SK-N-SH treated with all-trans-retinoic acid at 6 μM for 48 hours (cell line): ENCODE measurements around the gene GAREM2.

Source experiments
- ATAC-seq: fragments of 200-7000 bp; cut with Tn5 transposase; 3 replicates; pipeline ENCODE4 v1.9.1; 2020; ENCODE audit warnings: mild to moderate bottlenecking, moderate library complexity
- ARNTL ChIP-seq: fragments of 450-650 bp; formaldehyde crosslinking; IDR thresholded peaks from 2 replicates; pipeline ENCODE4 v1.5.0; 2020; ENCODE audit warnings: low read depth, mild to moderate bottlenecking, moderate library complexity, borderline replicate concordance
- BACH2 ChIP-seq: fragments of 250-450 bp; sonication (Bioruptor Pico); IDR thresholded peaks from 2 replicates; pipeline ENCODE4 v1.9.0; 2021; ENCODE audit warnings: mild to moderate bottlenecking, borderline replicate concordance
- CREB5 ChIP-seq: fragments of 250-450 bp; sonication (Bioruptor Pico); IDR thresholded peaks from 2 replicates; pipeline ENCODE4 v1.5.1; 2020; ENCODE audit warnings: low read depth, mild to moderate bottlenecking, moderate library complexity
- CSDC2 ChIP-seq: fragments of 250-450 bp; sonication (Bioruptor Pico); IDR thresholded peaks from 2 replicates; pipeline ENCODE4 v1.5.0; 2020; ENCODE audit warnings: mild to moderate bottlenecking, moderate library complexity
- GLIS3 ChIP-seq: fragments of 250-450 bp; sonication (Bioruptor Pico); IDR thresholded peaks from 2 replicates; pipeline ENCODE4 v1.5.0; 2020; ENCODE audit warnings: mild to moderate bottlenecking, moderate library complexity
- ISL1 ChIP-seq: fragments of 250-450 bp; sonication (Bioruptor Pico); IDR thresholded peaks from 2 replicates; pipeline ENCODE4 v2.1.2; 2022; ENCODE audit warnings: mild to moderate bottlenecking, moderate library complexity
- OSR1 ChIP-seq: fragments of 250-450 bp; sonication (Bioruptor Pico); IDR thresholded peaks from 2 replicates; pipeline ENCODE4 v1.8.0; 2022; ENCODE audit warnings: moderate library complexity, mild to moderate bottlenecking, inconsistent platforms
- PPARA ChIP-seq: fragments of 250-450 bp; sonication (Bioruptor Pico); IDR thresholded peaks from 2 replicates; pipeline ENCODE4 v1.5.0; 2020; ENCODE audit warnings: mild to moderate bottlenecking, borderline replicate concordance
- RARB ChIP-seq: fragments of 250-450 bp; sonication (Bioruptor Pico); IDR thresholded peaks from 2 replicates; pipeline ENCODE4 v1.8.0; 2021; ENCODE audit warnings: mild to moderate bottlenecking, moderate library complexity
- SNAI2 ChIP-seq: fragments of 250-450 bp; sonication (Bioruptor Pico); IDR thresholded peaks from 2 replicates; pipeline ENCODE4 v1.5.0; 2020; ENCODE audit warnings: mild to moderate bottlenecking, moderate library complexity
- TCF4 ChIP-seq: fragments of 250-450 bp; sonication (Bioruptor Pico); IDR thresholded peaks from 2 replicates; pipeline ENCODE4 v1.8.0; 2021; ENCODE audit warnings: mild to moderate bottlenecking, moderate library complexity, borderline replicate concordance
- TOX ChIP-seq: fragments of 250-450 bp; sonication (Bioruptor Pico); IDR thresholded peaks from 2 replicates; pipeline ENCODE4 v1.8.0; 2021; ENCODE audit warnings: mild to moderate bottlenecking, moderate library complexity, borderline replicate concordance
- ZC3H10 ChIP-seq: fragments of 250-450 bp; sonication (Bioruptor Pico); IDR thresholded peaks from 2 replicates; pipeline ENCODE4 v1.5.1; 2021; ENCODE audit warnings: mild to moderate bottlenecking, moderate library complexity
- ZFP3 ChIP-seq: fragments of 250-450 bp; sonication (Bioruptor Pico); IDR thresholded peaks from 2 replicates; pipeline ENCODE4 v1.5.0; 2020; ENCODE audit warnings: mild to moderate bottlenecking, moderate library complexity
- ZFP30 ChIP-seq: fragments of 450-650 bp; formaldehyde crosslinking; IDR thresholded peaks from 2 replicates; pipeline ENCODE4 v1.5.0; 2022; ENCODE audit warnings: mild to moderate bottlenecking, moderate library complexity
- ZNF70 ChIP-seq: fragments of 450-650 bp; formaldehyde crosslinking; IDR thresholded peaks from 2 replicates; pipeline ENCODE4 v1.5.0; 2020; ENCODE audit warnings: mild to moderate bottlenecking, moderate library complexity
- ZNF8 ChIP-seq: fragments of 450-650 bp; formaldehyde crosslinking; IDR thresholded peaks from 2 replicates; pipeline ENCODE4 v1.5.0; 2020; ENCODE audit warnings: mild to moderate bottlenecking, moderate library complexity
- TF ChIP-seq, protein P1 (sequence below): fragments of 250-450 bp; sonication (Bioruptor Pico); IDR thresholded peaks from 2 replicates; pipeline ENCODE4 v1.8.0; 2020; ENCODE audit warnings: mild to moderate bottlenecking, moderate library complexity, borderline replicate concordance
- TF ChIP-seq, protein P2 (sequence below): fragments of 250-450 bp; sonication (Bioruptor Pico); IDR thresholded peaks from 2 replicates; pipeline ENCODE4 v1.5.0; 2020; ENCODE audit warnings: mild to moderate bottlenecking, moderate library complexity
- TF ChIP-seq, protein P3 (sequence below): fragments of 250-450 bp; sonication (Bioruptor Pico); IDR thresholded peaks from 2 replicates; pipeline ENCODE4 v1.8.0; 2021; ENCODE audit warnings: low read depth, mild to moderate bottlenecking, moderate library complexity, borderline replicate concordance

GAREM2 gene

DNA sequence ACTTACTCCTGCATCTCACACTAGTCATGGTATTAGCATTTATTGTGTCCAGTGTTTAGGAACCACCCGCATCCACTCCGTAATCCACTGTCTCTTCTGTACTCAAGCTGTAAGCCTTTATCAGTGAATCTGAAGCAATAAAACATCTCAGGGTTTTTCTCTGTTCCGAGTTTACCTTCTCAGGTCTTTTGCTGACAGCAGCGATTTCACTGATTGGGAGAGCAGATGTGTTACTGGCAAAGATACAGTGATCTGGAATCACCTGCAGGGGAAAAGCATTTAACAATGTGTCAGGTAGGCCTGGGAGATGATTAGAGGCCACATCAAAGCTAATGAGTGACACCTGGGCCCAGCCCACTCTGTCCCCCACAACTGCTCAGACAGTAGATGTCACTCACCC is 24.6 kb downstream of the GAREM2 start:
- TF ChIP-seq ZNF8 (CRISPR knock-in tag) (no peak), GLIS3 (no peak), CSDC2 (CRISPR knock-in tag) (no peak), RARB (CRISPR knock-in tag) (no peak), TOX (CRISPR knock-in tag) (no peak), ZC3H10 (CRISPR knock-in tag) (no peak), SNAI2 (CRISPR knock-in tag) (no peak), OSR1 (CRISPR knock-in tag) (no peak), CREB5 (CRISPR knock-in tag) (no peak), ZFP30 (CRISPR knock-in tag) (no peak), BACH2 (no peak), ARNTL (CRISPR knock-in tag) (no peak)
- TF ChIP-seq, protein P1, sequence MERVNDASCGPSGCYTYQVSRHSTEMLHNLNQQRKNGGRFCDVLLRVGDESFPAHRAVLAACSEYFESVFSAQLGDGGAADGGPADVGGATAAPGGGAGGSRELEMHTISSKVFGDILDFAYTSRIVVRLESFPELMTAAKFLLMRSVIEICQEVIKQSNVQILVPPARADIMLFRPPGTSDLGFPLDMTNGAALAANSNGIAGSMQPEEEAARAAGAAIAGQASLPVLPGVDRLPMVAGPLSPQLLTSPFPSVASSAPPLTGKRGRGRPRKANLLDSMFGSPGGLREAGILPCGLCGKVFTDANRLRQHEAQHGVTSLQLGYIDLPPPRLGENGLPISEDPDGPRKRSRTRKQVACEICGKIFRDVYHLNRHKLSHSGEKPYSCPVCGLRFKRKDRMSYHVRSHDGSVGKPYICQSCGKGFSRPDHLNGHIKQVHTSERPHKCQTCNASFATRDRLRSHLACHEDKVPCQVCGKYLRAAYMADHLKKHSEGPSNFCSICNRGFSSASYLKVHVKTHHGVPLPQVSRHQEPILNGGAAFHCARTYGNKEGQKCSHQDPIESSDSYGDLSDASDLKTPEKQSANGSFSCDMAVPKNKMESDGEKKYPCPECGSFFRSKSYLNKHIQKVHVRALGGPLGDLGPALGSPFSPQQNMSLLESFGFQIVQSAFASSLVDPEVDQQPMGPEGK = no peak
- TF ChIP-seq, protein P2, sequence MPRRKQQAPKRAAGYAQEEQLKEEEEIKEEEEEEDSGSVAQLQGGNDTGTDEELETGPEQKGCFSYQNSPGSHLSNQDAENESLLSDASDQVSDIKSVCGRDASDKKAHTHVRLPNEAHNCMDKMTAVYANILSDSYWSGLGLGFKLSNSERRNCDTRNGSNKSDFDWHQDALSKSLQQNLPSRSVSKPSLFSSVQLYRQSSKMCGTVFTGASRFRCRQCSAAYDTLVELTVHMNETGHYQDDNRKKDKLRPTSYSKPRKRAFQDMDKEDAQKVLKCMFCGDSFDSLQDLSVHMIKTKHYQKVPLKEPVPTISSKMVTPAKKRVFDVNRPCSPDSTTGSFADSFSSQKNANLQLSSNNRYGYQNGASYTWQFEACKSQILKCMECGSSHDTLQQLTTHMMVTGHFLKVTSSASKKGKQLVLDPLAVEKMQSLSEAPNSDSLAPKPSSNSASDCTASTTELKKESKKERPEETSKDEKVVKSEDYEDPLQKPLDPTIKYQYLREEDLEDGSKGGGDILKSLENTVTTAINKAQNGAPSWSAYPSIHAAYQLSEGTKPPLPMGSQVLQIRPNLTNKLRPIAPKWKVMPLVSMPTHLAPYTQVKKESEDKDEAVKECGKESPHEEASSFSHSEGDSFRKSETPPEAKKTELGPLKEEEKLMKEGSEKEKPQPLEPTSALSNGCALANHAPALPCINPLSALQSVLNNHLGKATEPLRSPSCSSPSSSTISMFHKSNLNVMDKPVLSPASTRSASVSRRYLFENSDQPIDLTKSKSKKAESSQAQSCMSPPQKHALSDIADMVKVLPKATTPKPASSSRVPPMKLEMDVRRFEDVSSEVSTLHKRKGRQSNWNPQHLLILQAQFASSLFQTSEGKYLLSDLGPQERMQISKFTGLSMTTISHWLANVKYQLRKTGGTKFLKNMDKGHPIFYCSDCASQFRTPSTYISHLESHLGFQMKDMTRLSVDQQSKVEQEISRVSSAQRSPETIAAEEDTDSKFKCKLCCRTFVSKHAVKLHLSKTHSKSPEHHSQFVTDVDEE (CRISPR knock-in tag) = no peak
- TF ChIP-seq, protein P3, sequence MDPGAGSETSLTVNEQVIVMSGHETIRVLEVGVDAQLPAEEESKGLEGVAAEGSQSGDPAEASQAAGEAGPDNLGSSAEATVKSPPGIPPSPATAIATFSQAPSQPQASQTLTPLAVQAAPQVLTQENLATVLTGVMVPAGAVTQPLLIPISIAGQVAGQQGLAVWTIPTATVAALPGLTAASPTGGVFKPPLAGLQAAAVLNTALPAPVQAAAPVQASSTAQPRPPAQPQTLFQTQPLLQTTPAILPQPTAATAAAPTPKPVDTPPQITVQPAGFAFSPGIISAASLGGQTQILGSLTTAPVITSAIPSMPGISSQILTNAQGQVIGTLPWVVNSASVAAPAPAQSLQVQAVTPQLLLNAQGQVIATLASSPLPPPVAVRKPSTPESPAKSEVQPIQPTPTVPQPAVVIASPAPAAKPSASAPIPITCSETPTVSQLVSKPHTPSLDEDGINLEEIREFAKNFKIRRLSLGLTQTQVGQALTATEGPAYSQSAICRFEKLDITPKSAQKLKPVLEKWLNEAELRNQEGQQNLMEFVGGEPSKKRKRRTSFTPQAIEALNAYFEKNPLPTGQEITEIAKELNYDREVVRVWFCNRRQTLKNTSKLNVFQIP (CRISPR knock-in tag) = no peak
- TF ChIP-seq, all 23 proteins: peak for 0
- no peak for ATAC-seq

DNA sequence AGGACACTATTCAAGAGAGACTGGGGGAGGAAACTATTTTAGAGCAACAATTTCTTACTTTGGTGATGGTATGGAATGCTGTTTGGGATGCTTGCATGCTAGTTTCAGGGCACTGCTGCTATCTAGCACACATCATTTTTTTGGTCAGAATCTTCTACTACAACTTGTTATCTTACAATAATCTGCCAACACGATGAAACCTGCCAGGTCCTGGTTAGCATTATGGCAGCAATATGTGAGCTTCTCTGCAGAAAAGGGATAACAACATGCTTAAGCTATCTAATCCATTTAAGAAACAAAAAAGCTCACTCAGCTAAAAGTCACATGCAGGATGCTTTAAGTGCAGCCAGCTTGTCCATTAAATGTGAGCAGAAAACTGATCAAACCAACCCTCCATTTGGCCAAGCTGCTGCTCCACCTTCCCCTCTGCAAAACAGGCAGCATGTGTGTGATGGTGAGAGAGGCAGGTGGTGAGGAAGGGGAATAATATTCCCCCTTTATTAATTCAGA is 30.1 kb downstream of the GAREM2 start:
- TF ChIP-seq, protein P1 = no peak
- no peak for TF ChIP-seq GLIS3
- TF ChIP-seq ARNTL (CRISPR knock-in tag) = no peak
- TF ChIP-seq ZNF70 (CRISPR knock-in tag) = no peak
- TF ChIP-seq TOX (CRISPR knock-in tag) = no peak
- no peak for TF ChIP-seq TCF4 (CRISPR knock-in tag)
- TF ChIP-seq SNAI2 (CRISPR knock-in tag) = no peak
- TF ChIP-seq ISL1 (CRISPR knock-in tag) = no peak
- TF ChIP-seq ZFP3 (CRISPR knock-in tag) = no peak
- TF ChIP-seq RARB (CRISPR knock-in tag) = no peak
- TF ChIP-seq ZC3H10 (CRISPR knock-in tag) = no peak
- no peak for TF ChIP-seq PPARA
- TF ChIP-seq, protein P2 (CRISPR knock-in tag) = no peak
- no peak for ATAC-seq
